OCI-LY3 (cell line): ENCODE measurements around the gene COQ9.

Experiments
- H2AFZ ChIP-seq: fragments of 200-600, 300-600 bp; shearing (Covaris generic); 2 replicates; pipeline ENCODE4 v1.6.0; 2014; ENCODE audit warnings: antibody characterized with exemption, low read depth, low read length
- H3K27ac ChIP-seq: fragments of 200-600, 300-600 bp; sonication (generic); 2 replicates; pipeline ENCODE4 v1.5.1; 2014; ENCODE audit warnings: mild to moderate bottlenecking, low read length, moderate library complexity, mixed read lengths
- H3K27me3 ChIP-seq: fragments of 200-600, 300-600 bp; sonication (generic); 2 replicates; pipeline ENCODE4 v1.6.1; 2014; ENCODE audit warnings: low read depth, low read length, mixed read lengths
- H3K36me3 ChIP-seq: fragments of 200-600, 300-600 bp; sonication (generic); replicated peaks from 2 replicates; pipeline ENCODE3; 2014; ENCODE audit warnings: low read depth, low read length, mixed read lengths
- H3K4me1 ChIP-seq: fragments of 300-600, 200-600 bp; sonication (generic); 2 replicates; pipeline ENCODE4 v1.6.1; 2014; ENCODE audit warnings: low read length, mixed read lengths
- H3K4me2 ChIP-seq: fragments of 200-600, 300-600 bp; sonication (generic); 2 replicates; pipeline ENCODE4 v1.6.1; 2014; ENCODE audit warnings: low read length, mixed read lengths
- H3K4me3 ChIP-seq: fragments of 300-600, 200-600 bp; sonication (generic); 2 replicates; pipeline ENCODE4 v1.5.1; 2014; ENCODE audit warnings: antibody characterized with exemption, mild to moderate bottlenecking, low read length, moderate library complexity
- H3K79me2 ChIP-seq: fragments of 300-600, 200-600 bp; shearing (Covaris generic); 2 replicates; pipeline ENCODE4 v1.6.1; 2014; ENCODE audit warnings: mild to moderate bottlenecking, low read length, mixed read lengths
- H3K9ac ChIP-seq: fragments of 300-600, 200-600 bp; shearing (Covaris generic); 2 replicates; pipeline ENCODE4 v1.6.0; 2014; ENCODE audit warnings: mild to moderate bottlenecking, low read length, moderate library complexity
- H3K9me3 ChIP-seq: fragments of 200-600, 300-600 bp; shearing (Covaris generic); 2 replicates; pipeline ENCODE4 v1.6.1; 2014; ENCODE audit warnings: low read length, mixed read lengths; ENCODE audit not compliant: insufficient read depth
- H4K20me1 ChIP-seq: fragments of 200-600, 300-600 bp; sonication (generic); 2 replicates; pipeline ENCODE4 v1.6.1; 2016; ENCODE audit warnings: low read length, mixed read lengths; ENCODE audit not compliant: insufficient read depth
- EZH2phosphoT487 ChIP-seq: fragments of 200-600 bp; shearing (Covaris generic); IDR thresholded peaks from 2 replicates; pipeline ENCODE4 v1.6.1; 2018; ENCODE audit warnings: antibody characterized with exemption, mixed run types, low read depth
- TF ChIP-seq, protein P1 (sequence below): fragments of 200-600, 300-600 bp; sonication (generic); IDR thresholded peaks from 2 replicates; pipeline ENCODE4 v1.5.1; 2014; ENCODE audit warnings: antibody characterized with exemption, low read length, low read depth

The COQ9 gene

DNA sequence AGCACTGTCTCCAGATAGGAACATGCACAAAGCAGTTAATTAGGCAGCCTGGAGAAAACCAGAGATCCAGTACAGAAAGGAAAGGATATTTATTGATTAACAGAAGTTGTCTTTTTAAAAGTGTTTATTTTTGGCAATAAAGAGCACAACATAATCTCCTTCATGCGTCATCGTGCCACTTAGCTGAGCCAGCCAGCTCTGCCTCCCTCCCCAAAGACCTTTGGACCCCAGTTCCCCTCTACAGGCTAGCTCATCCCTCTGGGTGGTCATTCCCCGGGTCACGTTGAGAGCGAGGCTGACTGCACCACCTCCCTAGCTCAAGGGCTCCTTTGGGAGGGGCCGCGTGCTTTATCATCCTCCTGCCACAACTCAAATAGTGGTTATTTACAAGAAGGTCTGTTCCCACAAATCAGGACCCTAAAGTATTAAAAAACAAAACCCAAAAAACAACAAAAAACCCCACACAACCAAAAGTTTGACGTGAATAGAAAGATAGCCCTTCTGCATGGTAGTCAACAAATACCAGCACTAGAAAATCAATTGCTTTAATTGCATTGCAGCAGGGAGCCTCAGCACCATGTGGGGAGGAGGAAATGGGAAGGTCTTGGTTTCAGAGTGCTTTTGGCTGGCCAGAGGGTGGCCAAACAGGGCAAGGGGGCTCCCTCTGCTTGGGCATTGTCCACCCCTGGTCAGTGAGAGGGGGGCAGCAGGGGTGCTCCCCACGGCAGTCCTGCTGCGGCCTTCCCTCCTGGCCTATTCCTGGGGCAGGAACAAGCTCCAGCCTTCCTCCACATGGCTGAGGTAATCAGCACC, 24.8 kb downstream of the COQ9 start:
- Histone ChIP-seq H3K4me3 (no peak overlapping the region), H2AFZ (no peak overlapping the region), H4K20me1 (0 out of 2 replicates have a peak, but pooled peaks cover 3% of the 10 kb centered on the region), H3K79me2 (no peaks in the 10 kb centered on the region), H3K9me3 (no peaks in the 10 kb centered on the region), H3K9ac (no peak overlapping the region), H3K27ac (no peak overlapping the region), H3K27me3 (peaks cover 5% of the 10 kb centered on the region; the same call in 1 of the 2 replicates), H3K4me1 (peaks cover 8% of the 10 kb centered on the region), H3K36me3 (peaks cover 45% of the 10 kb centered on the region), H3K4me2 (no peak overlapping the region)
- TF ChIP-seq, protein P1, sequence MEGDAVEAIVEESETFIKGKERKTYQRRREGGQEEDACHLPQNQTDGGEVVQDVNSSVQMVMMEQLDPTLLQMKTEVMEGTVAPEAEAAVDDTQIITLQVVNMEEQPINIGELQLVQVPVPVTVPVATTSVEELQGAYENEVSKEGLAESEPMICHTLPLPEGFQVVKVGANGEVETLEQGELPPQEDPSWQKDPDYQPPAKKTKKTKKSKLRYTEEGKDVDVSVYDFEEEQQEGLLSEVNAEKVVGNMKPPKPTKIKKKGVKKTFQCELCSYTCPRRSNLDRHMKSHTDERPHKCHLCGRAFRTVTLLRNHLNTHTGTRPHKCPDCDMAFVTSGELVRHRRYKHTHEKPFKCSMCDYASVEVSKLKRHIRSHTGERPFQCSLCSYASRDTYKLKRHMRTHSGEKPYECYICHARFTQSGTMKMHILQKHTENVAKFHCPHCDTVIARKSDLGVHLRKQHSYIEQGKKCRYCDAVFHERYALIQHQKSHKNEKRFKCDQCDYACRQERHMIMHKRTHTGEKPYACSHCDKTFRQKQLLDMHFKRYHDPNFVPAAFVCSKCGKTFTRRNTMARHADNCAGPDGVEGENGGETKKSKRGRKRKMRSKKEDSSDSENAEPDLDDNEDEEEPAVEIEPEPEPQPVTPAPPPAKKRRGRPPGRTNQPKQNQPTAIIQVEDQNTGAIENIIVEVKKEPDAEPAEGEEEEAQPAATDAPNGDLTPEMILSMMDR, result no peak
- TF ChIP-seq EZH2phosphoT487, result no peak

DNA sequence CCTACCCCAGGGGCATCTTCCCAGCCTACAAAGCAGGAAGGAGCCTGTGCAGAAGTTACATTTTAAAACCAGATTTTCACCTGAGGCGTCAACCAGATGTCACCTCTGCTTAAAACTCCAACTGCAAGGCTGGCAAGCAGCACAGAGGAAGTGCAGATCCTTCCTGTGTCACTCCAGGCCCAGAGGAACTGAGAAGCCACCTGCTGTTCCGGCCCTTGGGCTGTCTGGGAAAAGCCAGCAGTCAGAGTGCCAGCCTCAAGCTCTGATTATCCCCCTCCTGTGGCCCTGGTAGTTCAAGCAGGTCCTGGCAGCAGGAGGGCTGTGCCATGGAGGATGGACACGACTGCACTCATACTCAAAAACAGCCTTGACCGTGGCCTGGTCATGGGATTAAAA, 25.4 kb downstream of the COQ9 start:
- Histone ChIP-seq H3K4me3 (no peak overlapping the region), H3K4me2 (no peak overlapping the region), H3K36me3 (peaks cover 39% of the 10 kb centered on the region), H3K27ac (no peak overlapping the region), H2AFZ (no peak overlapping the region), H3K79me2 (no peaks in the 10 kb centered on the region), H3K4me1 (peaks cover 8% of the 10 kb centered on the region), H3K9ac (no peak overlapping the region), H4K20me1 (0 out of 2 replicates have a peak, but pooled peaks cover 3% of the 10 kb centered on the region), H3K27me3 (peaks cover 9% of the 10 kb centered on the region; the same call in 1 of the 2 replicates), H3K9me3 (no peaks in the 10 kb centered on the region)
- TF ChIP-seq, protein P1, result no peak
- TF ChIP-seq EZH2phosphoT487, result no peak

DNA sequence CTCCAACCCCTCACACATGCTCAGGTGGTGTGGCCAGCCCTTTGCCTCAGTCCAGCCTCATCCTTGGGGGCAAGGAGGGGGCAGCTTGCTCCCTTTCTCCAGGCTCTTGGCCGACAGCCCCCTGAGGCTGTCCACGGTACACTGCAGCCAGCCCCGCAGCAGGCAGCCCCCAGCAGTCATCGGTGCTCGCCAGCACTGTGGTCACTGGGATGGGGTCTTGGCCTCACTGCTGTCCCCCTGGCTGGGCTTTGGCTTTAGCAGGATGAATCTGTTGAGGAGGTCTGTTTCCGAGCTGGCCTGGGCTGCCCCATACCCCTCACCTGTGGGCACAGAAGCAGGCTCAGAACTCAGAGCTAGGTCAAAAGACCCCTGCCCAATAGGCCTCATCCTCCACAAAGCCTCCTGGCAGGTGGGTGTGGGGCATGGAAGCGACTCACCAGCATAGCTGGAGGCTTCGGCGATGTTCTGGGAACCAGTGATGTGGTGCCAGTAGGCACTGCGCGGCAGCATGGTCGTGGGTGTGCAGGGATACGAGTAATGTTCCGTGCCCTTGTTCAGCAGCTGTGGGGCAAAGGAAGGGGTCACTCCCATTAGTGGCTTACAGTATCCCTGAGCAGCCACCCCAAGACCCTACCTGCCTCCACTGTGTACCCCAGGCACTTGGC, 26.0 kb downstream of the COQ9 start:
- Histone ChIP-seq H3K4me1 (peaks cover 8% of the 10 kb centered on the region), H3K4me2 (no peak overlapping the region), H3K9ac (no peak overlapping the region), H3K4me3 (no peak overlapping the region), H3K27me3 (peaks cover 13% of the 10 kb centered on the region), H4K20me1 (0 out of 2 replicates have a peak, but pooled peaks cover 1% of the 10 kb centered on the region), H2AFZ (no peak overlapping the region), H3K9me3 (no peaks in the 10 kb centered on the region), H3K79me2 (no peaks in the 10 kb centered on the region), H3K36me3 (peaks cover 35% of the 10 kb centered on the region), H3K27ac (no peak overlapping the region)
- no peak for TF ChIP-seq EZH2phosphoT487
- TF ChIP-seq, protein P1, result no peak

DNA sequence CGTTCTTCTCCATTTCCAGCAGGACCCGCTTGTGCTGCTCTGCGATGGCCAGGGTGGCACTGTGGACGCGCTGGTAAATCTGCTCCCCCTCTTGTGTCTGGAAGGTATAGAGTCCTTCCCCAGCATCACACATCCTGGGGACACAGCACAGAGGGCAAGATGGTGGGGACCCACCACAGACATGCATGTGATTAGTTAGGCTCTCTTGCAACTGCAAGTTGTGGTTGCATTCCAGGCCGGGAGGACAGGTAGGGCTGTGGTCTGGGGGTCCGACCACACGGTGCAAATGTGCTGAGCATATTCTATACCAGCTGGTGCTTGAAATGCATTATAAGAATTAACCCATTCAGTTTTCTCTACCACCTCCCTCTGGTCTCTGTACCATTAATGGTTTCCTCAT, 26.6 kb downstream of the COQ9 start:
- Histone ChIP-seq H3K4me2 (no peak overlapping the region), H2AFZ (no peak overlapping the region), H3K9ac (no peak overlapping the region), H3K4me1 (peaks cover 14% of the 10 kb centered on the region), H3K4me3 (no peak overlapping the region), H3K27me3 (peaks cover 16% of the 10 kb centered on the region), H3K79me2 (no peaks in the 10 kb centered on the region), H3K36me3 (peaks cover 34% of the 10 kb centered on the region), H4K20me1 (no peaks in the 10 kb centered on the region), H3K9me3 (no peaks in the 10 kb centered on the region), H3K27ac (no peak overlapping the region)
- no peak for TF ChIP-seq EZH2phosphoT487
- TF ChIP-seq, protein P1, result no peak
